Gastrocnemius medialis (tissue), 4 donors: ENCODE results near the gene CACNA1C. TPM values are rescaled to one million over a fixed set of nuclear protein-coding genes. Genes with fewer than 3 reads are reported as not detected.

Source experiments
- ATAC-seq, 2 donors: fragments of 150-250 bp; one replicate each; pipeline ENCODE4 v1.9.1; 2016
- DNase-seq, 2 donors: peaks; one replicate each; pipeline ENCODE4 v3.0.0-alpha.2; 2019
- H3K27ac ChIP-seq, 4 donors: fragments of 200-600 bp; sonication (generic); 1 replicate in 1 of 4; 2 replicates in 3 of 4; pipeline ENCODE4 v1.5.1; 2016 to 2018; ENCODE audit warnings: mild to moderate bottlenecking in 2 of 4, moderate library complexity in 1 of 4
- H3K27me3 ChIP-seq, 3 donors: fragments of 200-600 bp; sonication (generic) in 2 of 3; 1 replicate in 1 of 3; 2 replicates in 2 of 3; pipeline versions ENCODE4 v1.5.1 to v1.6.0; 2016 to 2019; ENCODE audit warnings: mild to moderate bottlenecking in 1 of 3, moderate library complexity in 1 of 3
- H3K36me3 ChIP-seq, 2 donors: fragments of 200-600 bp; sonication (generic) in 1 of 2; one replicate each; pipeline ENCODE4 v1.5.1; 2017 to 2018
- H3K4me1 ChIP-seq, 2 donors: fragments of 200-600 bp; sonication (generic) in 1 of 2; one replicate each; pipeline ENCODE4 v1.5.1; 2016 to 2017; ENCODE audit warnings: mild to moderate bottlenecking in 2 of 2
- H3K4me3 ChIP-seq, 4 donors: fragments of 200-600 bp; sonication (generic) in 3 of 4; 1 replicate in 1 of 4; 2 replicates in 3 of 4; pipeline ENCODE4 v1.5.1; 2016 to 2019; ENCODE audit warnings: mild to moderate bottlenecking in 2 of 4
- H3K9me3 ChIP-seq, 3 donors: fragments of 200-600 bp; sonication (generic) in 2 of 3; 1 replicate in 1 of 3; 2 replicates in 2 of 3; pipeline ENCODE4 v1.5.1; 2016 to 2019
- CTCF ChIP-seq, 5 experiments: fragments of 450-650 bp in 3 of 5; fragments of 200-600 bp in 2 of 5; sonication (generic) in 2 of 5; IDR thresholded peaks in 4 of 5; conservative IDR thresholded peaks in 1 of 5; 1 replicate in 4 of 5; 2 replicates in 1 of 5; pipeline ENCODE4 v1.5.1; 2016 to 2019; ENCODE audit warnings: antibody characterized with exemption in 5 of 5, mild to moderate bottlenecking in 3 of 5, moderate library complexity in 3 of 5
- POLR2A ChIP-seq, 2 donors: fragments of 450-650 bp; IDR thresholded peaks; one replicate each; pipeline ENCODE4 v1.6.1; 2017; ENCODE audit warnings: antibody characterized with exemption in 2 of 2, mild to moderate bottlenecking in 2 of 2, moderate library complexity in 2 of 2
- in situ Hi-C, 4 donors: fragments of 200-750 bp; cut with MboI; loops; one replicate each; pipeline versions ENCODE4 v1.15.0 to v1.8.0; 2017; ENCODE audit warnings: low sequenced_read_pairs in 4 of 4
- intact Hi-C: fragments of 100-400 bp; cut with DNase I; formaldehyde crosslinking; loops from one replicate; pipeline ENCODE4 v1.15.1; 2023; ENCODE audit warnings: low total_unique reads
- total RNA-seq, 4 donors: library from RNA; depleted of rRNA; stranded (reverse); fragments of >200 nt; gene quantifications; one replicate each; pipeline versions ENCODE4 v1.1.0 to v1.2.3, GENCODE V29; 2016

CACNA1C gene
- total RNA-seq, 4 donors from 2014 or later = 0.80 to 1.8 (median 0.91) TPM

- Histone ChIP-seq H3K36me3 (no peaks in the 10 kb centered on the region), H3K4me3 (no peak overlapping the region), H3K9me3 (no peaks in the 10 kb centered on the region), H3K27ac (no peak overlapping the region), H3K4me1 (no peaks in the 10 kb centered on the region), H3K27me3 (peaks cover 13 to 23% (median 16%) of the 10 kb centered on the region in 3 donors)
- in situ Hi-C loops (loop anchor here in 1 of 4 donors (25.0 kb wide), 1 partner anchor 203 kb away; the partner anchor contains the start of gene CACNA1C), intact Hi-C loops (loop anchor here (10.0 kb wide), 2 partner anchors 101 to 211 kb away; partner anchors contain the start of gene CACNA1C)
- TF ChIP-seq POLR2A (IDR thresholded peaks at IDR 0.05) = no peak
- no peak for TF ChIP-seq CTCF (IDR thresholded peaks at IDR 0.05 in 4 of 5, conservative IDR thresholded peaks at IDR 0.05 in 1 of 5)
- no peak for DNase-seq
- no peak for ATAC-seq
These were observed 212.8 kb downstream of the CACNA1C start for GRCh38 chr12:2265461-2266167.

- Histone ChIP-seq H3K4me1 (no peaks in the 10 kb centered on the region), H3K4me3 (no peak overlapping the region), H3K36me3 (no peaks in the 10 kb centered on the region), H3K9me3 (no peaks in the 10 kb centered on the region), H3K27ac (no peak overlapping the region), H3K27me3 (peaks cover 13 to 23% (median 16%) of the 10 kb centered on the region in 3 donors)
- TF ChIP-seq CTCF (IDR thresholded peaks at IDR 0.05 in 4 of 5, conservative IDR thresholded peaks at IDR 0.05 in 1 of 5) = no peak
- in situ Hi-C loops (loop anchor here in 1 of 4 donors (25.0 kb wide), 1 partner anchor 205 kb away; the partner anchor contains the start of gene CACNA1C), intact Hi-C loops (loop anchor here (10.0 kb wide), 2 partner anchors 102 to 212 kb away; partner anchors contain the start of gene CACNA1C)
- no peak for ATAC-seq
- DNase-seq = no peak
These were observed 214.2 kb downstream of the CACNA1C start for GRCh38 chr12:2266666-2267620.

GRCh38 chr12:2267703-2268470 lies 215.1 kb downstream of the CACNA1C start:
- in situ Hi-C loops (loop anchor here in 1 of 4 donors (25.0 kb wide), 1 partner anchor 206 kb away; the partner anchor contains the start of gene CACNA1C), intact Hi-C loops (loop anchor here (10.0 kb wide), 2 partner anchors 103 to 213 kb away; partner anchors contain the start of gene CACNA1C)
- Histone ChIP-seq H3K4me3 (no peak overlapping the region), H3K36me3 (no peaks in the 10 kb centered on the region), H3K9me3 (no peaks in the 10 kb centered on the region), H3K27me3 (peaks cover 13 to 23% (median 16%) of the 10 kb centered on the region in 3 donors), H3K27ac (peak overlapping the region in 2 of 4 donors; percentile 38 to 43), H3K4me1 (no peaks in the 10 kb centered on the region)
- DNase-seq (peak; percentile 29 to 67), ATAC-seq (peak in 1 of 2 donors; percentile 37)
- TF ChIP-seq CTCF (IDR thresholded peaks at IDR 0.05 in 4 of 5, conservative IDR thresholded peaks at IDR 0.05 in 1 of 5) (no peak), POLR2A (IDR thresholded peaks at IDR 0.05) (no peak)
